ENCODE results near the gene CISH. TPM values are rescaled to one million over a fixed set of nuclear protein-coding genes. Genes with fewer than 3 reads are reported as not detected.

CISH gene
- total and polyA plus RNA-seq, 4 donors: 4.7 to 32.5 (median 24.3) TPM

- 84% methylated on average over 18 of the region's 18 CpGs for WGBS
- Histone ChIP-seq H3K36me3 (ENCODE audit: control insufficient read depth in 4 of 4, insufficient read depth in 3 of 4, low read depth in 1 of 4, low read length in 3 of 4) (peaks cover 0 to 3% (median 2%) of the 10 kb centered on the region in 4 donors), H3K4me3 (ENCODE audit: low read depth in 1 of 3, low read length in 3 of 3) (no peak overlapping the region), H3K27ac (ENCODE audit: low read depth in 1 of 2, low read length in 2 of 2) (no peak overlapping the region), H3K27me3 (ENCODE audit: control insufficient read depth in 4 of 4, insufficient read depth in 4 of 4, low read length in 3 of 4) (no peaks in the 10 kb centered on the region), H3K9ac (ENCODE audit: low read depth in 1 of 2, low read length in 2 of 2) (no peak overlapping the region), H3K4me1 (ENCODE audit: control insufficient read depth in 4 of 4, insufficient read depth in 4 of 4, low read length in 3 of 4) (peaks cover 0 to 7% (median 2%) of the 10 kb centered on the region in 4 donors), H3K9me3 (ENCODE audit: control insufficient read depth in 4 of 4, low read length in 3 of 4) (no peaks in the 10 kb centered on the region)
- no peak for DNase-seq (ENCODE audit: low spot score)
- TF ChIP-seq RXRA (IDR thresholded peaks at IDR 0.05) (no peak), RAD21 (IDR thresholded peaks at IDR 0.05) (no peak), HNF4A (conservative IDR thresholded peaks at IDR 0.05) (no peak), FOXA2 (IDR thresholded peaks at IDR 0.05) (no peak)
These were observed 13.9 kb upstream of the CISH start for GRCh38 chr3:50625231-50626182.

- H3K27me3 ChIP-seq (ENCODE audit: control insufficient read depth in 4 of 4, insufficient read depth in 4 of 4, low read length in 3 of 4): no peaks in the 10 kb centered on the region
- TF ChIP-seq, protein P1, sequence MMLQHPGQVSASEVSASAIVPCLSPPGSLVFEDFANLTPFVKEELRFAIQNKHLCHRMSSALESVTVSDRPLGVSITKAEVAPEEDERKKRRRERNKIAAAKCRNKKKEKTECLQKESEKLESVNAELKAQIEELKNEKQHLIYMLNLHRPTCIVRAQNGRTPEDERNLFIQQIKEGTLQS (IDR thresholded peaks at IDR 0.05): no peak
- TF ChIP-seq, protein P2, sequence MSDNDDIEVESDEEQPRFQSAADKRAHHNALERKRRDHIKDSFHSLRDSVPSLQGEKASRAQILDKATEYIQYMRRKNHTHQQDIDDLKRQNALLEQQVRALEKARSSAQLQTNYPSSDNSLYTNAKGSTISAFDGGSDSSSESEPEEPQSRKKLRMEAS (IDR thresholded peaks at IDR 0.05): no peak
- peaks cover 0 to 13% (median 3%) of the 10 kb centered on the region in 4 donors for H3K4me1 ChIP-seq (ENCODE audit: control insufficient read depth in 4 of 4, insufficient read depth in 4 of 4, low read length in 3 of 4)
- no peak overlapping the region for H3K9ac ChIP-seq (ENCODE audit: low read depth in 1 of 2, low read length in 2 of 2)
- H3K4me3 ChIP-seq (ENCODE audit: low read depth in 1 of 3, low read length in 3 of 3): no peak overlapping the region
- no peaks in the 10 kb centered on the region for H3K9me3 ChIP-seq (ENCODE audit: control insufficient read depth in 4 of 4, low read length in 3 of 4)
- 94% methylated on average over 2 of the region's 2 CpGs for WGBS
- no peak overlapping the region for H3K27ac ChIP-seq (ENCODE audit: low read depth in 1 of 2, low read length in 2 of 2)
- DNase-seq (ENCODE audit: low spot score): no peak
- H3K36me3 ChIP-seq (ENCODE audit: control insufficient read depth in 4 of 4, insufficient read depth in 3 of 4, low read depth in 1 of 4, low read length in 3 of 4): peaks cover 0 to 3% (median 2%) of the 10 kb centered on the region in 4 donors
These were observed 13.1 kb upstream of the CISH start for GRCh38 chr3:50624634-50625033.

DNA sequence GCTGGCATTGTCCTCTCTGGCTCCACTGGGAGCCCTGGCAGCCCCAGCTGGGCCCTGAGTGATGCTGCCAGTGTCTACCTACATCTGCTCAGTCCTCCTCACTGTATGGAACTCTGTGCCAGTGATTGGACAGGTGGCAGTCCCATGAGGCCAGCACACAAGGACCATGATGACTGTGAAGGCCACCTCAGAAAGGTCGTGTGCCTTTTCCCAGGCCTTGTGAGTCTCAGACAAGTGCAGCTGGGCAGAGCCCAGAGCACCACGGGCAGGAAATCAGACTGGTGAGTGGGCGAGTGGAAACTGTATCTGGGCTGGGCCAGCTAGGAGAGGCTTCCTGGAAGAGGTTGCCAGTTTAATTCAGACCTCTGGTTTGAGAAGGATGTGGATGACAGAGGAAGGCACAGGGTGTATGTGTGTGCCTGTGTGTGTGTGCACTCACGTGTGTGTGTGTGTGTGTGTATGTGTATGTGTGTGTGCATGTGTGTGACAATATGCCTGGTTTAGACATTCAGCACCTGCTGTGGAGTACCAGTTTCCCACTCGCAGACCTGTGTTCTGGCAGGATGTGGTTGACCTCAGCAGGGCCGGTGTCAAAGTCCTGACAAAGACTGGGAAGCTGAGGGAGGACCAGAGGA lies 12.4 kb upstream of the CISH start:
- DNase-seq (ENCODE audit: low spot score): no peak
- H3K4me1 ChIP-seq (ENCODE audit: control insufficient read depth in 4 of 4, insufficient read depth in 4 of 4, low read length in 3 of 4): peaks cover 0 to 17% (median 6%) of the 10 kb centered on the region in 4 donors
- peaks cover 0 to 3% (median 2%) of the 10 kb centered on the region in 4 donors for H3K36me3 ChIP-seq (ENCODE audit: control insufficient read depth in 4 of 4, insufficient read depth in 3 of 4, low read depth in 1 of 4, low read length in 3 of 4)
- H3K4me3 ChIP-seq (ENCODE audit: low read depth in 1 of 3, low read length in 3 of 3): no peak overlapping the region
- no peak overlapping the region for H3K27ac ChIP-seq (ENCODE audit: low read depth in 1 of 2, low read length in 2 of 2)
- H3K9ac ChIP-seq (ENCODE audit: low read depth in 1 of 2, low read length in 2 of 2): no peak overlapping the region
- 66% methylated on average over 6 of the region's 6 CpGs for WGBS
- no peaks in the 10 kb centered on the region for H3K9me3 ChIP-seq (ENCODE audit: control insufficient read depth in 4 of 4, low read length in 3 of 4)
- H3K27me3 ChIP-seq (ENCODE audit: control insufficient read depth in 4 of 4, insufficient read depth in 4 of 4, low read length in 3 of 4): no peaks in the 10 kb centered on the region
- TF ChIP-seq FOXA2 (IDR thresholded peaks at IDR 0.05): no peak
- TF ChIP-seq YY1 (IDR thresholded peaks at IDR 0.05): no peak
- no peak for TF ChIP-seq FOXA1 (IDR thresholded peaks at IDR 0.05)
- TF ChIP-seq RAD21 (IDR thresholded peaks at IDR 0.05): no peak
- TF ChIP-seq, protein P1 (IDR thresholded peaks at IDR 0.05): no peak
- TF ChIP-seq, protein P3, sequence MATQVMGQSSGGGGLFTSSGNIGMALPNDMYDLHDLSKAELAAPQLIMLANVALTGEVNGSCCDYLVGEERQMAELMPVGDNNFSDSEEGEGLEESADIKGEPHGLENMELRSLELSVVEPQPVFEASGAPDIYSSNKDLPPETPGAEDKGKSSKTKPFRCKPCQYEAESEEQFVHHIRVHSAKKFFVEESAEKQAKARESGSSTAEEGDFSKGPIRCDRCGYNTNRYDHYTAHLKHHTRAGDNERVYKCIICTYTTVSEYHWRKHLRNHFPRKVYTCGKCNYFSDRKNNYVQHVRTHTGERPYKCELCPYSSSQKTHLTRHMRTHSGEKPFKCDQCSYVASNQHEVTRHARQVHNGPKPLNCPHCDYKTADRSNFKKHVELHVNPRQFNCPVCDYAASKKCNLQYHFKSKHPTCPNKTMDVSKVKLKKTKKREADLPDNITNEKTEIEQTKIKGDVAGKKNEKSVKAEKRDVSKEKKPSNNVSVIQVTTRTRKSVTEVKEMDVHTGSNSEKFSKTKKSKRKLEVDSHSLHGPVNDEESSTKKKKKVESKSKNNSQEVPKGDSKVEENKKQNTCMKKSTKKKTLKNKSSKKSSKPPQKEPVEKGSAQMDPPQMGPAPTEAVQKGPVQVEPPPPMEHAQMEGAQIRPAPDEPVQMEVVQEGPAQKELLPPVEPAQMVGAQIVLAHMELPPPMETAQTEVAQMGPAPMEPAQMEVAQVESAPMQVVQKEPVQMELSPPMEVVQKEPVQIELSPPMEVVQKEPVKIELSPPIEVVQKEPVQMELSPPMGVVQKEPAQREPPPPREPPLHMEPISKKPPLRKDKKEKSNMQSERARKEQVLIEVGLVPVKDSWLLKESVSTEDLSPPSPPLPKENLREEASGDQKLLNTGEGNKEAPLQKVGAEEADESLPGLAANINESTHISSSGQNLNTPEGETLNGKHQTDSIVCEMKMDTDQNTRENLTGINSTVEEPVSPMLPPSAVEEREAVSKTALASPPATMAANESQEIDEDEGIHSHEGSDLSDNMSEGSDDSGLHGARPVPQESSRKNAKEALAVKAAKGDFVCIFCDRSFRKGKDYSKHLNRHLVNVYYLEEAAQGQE (IDR thresholded peaks at IDR 0.05): no peak
- TF ChIP-seq NR2F2 (IDR thresholded peaks at IDR 0.05): no peak
- TF ChIP-seq, protein P2 (IDR thresholded peaks at IDR 0.05): no peak
- no peak for TF ChIP-seq EGR1 (IDR thresholded peaks at IDR 0.05; ENCODE audit: low read depth in 2 of 2)
- TF ChIP-seq SP1 (IDR thresholded peaks at IDR 0.05): no peak
- TF ChIP-seq GABPA (IDR thresholded peaks at IDR 0.05 in 1 of 2, conservative IDR thresholded peaks at IDR 0.05 in 1 of 2): no peak
- no peak for TF ChIP-seq HNF4A (conservative IDR thresholded peaks at IDR 0.05)
- TF ChIP-seq TAF1 (conservative IDR thresholded peaks at IDR 0.05): no peak
- no peak for TF ChIP-seq ZBTB33 (IDR thresholded peaks at IDR 0.05)
- TF ChIP-seq JUND (IDR thresholded peaks at IDR 0.05): no peak

All from liver (tissue), 9 donors.